GM19468 (cell line): ENCODE data around the gene LIM2.
"Not testable (repeated sequence)": the region's sequence is repeated elsewhere in the genome, so short reads cannot be mapped to it uniquely, and the experiment has no call there.

Source experiments
- ATAC-seq: cut with Tn5 transposase; IDR thresholded peaks from one replicate; pipeline ENCODE4 v1.9.1; 2021; ENCODE audit warnings: mild to moderate bottlenecking, moderate library complexity, moderate number of reproducible peaks; ENCODE audit not compliant: unreplicated experiment; ENCODE audit errors: extremely low read depth

LIM2 gene

DNA sequence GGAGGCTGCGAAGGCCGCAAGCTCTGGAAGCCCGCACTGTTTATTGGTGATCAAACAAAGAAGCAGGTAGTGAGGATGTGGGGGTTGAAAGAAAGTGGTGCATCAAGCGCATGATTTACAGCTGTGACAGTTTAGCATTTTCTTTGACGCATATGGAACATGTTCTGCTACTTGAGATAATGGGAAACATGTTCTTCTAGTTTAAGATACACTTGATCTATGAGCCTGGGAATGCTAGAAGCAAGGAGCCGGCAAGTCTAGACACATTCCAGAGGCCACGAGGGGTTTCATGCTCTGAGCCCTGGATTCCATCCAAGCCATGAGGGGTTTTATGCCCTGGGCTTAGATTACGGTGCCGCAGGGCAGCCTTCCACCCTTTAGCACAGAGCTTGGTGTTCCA lies 9.7 kb upstream of the LIM2 start:
- not testable (repeated sequence) for ATAC-seq

DNA sequence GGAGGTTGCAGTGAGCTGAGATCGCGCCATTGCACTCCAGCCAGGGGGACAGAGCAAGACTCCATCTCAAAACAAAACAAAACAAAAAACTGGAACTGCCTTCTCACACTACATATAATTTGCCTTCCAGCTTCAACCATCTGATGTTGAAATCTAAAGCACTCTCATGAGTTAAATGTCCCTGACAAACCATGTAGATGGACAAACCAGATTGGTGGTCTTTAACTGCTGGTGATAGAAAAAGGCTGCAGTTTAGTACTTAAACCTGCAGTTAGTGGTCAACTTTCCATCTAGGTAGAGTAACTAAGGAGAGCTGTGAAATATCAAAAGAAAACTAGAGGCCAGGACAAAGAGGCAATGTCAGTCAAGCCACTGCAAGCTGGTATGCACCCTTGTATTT lies 8.4 kb upstream of the LIM2 start:
- ATAC-seq, result no peak

DNA sequence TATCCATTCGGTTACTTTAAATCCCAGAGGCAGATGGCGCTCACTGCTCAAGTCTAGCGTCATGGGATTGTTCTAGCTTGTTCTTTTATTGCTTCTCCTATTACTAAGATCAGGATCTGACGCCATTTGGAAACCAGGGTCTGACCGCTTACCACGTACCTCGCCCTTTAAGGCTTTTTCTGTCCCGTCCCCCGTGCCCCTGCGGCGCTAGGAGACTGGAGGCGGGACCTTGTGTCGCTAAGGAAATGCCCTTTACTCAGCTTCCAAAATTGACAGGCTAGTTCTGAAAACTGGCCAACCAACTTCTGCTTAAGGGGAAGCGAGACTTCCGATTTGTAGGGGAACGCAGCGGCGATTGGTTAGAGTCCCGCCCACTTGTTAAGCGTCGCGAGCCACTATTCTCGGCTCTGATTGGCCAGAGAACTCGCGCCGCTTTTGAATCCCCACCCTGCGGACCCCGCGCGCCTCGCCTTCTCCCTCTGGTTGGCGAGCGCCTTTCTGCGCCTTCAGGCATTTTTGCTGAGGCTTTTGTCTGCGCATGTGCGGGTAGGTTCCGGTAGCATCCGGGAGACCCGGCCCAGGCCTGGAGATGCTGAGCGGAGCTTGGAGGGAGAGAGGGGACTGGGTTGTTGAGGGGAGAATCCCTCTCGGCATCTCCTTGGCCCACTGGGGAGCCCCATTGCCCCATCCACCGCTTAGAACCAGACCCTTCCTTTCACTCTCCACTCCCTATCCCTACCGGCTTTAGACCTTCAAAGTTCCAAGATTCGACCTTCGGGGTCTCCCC lies 6.5 kb upstream of the LIM2 start:
- peak; percentile 87 for ATAC-seq

DNA sequence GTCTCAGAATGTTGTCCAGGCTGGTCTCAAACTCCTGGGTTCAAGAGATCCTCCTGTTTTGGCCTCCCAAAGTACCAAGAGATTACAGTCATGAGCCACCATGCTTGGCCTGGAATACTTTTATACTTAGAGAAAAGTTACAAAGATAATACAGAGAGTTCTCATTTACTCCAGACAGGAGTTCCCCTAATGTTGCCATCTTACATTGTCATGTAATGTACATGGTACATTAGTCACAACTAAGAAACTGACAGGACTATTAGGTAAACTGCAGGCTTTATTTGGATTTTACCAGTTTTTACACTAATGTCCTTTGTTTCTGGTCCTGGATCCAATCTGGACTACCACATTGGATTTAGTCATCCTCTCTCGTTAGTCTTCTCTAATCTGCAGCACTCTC lies 4.9 kb upstream of the LIM2 start:
- ATAC-seq, result no peak

DNA sequence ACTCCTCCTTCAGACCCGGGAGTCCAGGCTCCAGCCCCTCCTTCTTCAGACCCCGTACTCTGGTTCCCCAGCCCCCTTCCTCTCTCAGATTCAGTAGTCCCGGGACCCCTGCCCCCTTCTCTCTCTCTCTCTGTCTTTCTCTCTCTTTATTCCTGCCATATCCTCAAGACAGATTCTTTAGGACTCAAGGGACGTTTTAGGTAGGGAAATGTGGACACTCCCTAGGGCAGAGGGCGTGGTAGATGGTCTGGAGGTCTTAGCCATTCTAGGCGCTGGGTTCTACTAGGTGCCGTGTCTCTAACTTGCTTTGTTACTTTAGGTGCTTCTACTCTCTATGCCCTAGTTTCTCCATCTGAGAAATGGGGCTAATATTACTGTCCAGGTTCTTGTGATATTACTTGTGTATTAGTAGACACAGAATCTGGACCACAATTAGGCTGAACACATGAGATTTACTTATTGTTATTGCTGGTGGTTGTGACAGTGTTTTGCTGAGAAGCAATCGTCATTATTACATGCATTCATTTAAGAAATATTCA lies 3.4 kb upstream of the LIM2 start:
- no peak for ATAC-seq

DNA sequence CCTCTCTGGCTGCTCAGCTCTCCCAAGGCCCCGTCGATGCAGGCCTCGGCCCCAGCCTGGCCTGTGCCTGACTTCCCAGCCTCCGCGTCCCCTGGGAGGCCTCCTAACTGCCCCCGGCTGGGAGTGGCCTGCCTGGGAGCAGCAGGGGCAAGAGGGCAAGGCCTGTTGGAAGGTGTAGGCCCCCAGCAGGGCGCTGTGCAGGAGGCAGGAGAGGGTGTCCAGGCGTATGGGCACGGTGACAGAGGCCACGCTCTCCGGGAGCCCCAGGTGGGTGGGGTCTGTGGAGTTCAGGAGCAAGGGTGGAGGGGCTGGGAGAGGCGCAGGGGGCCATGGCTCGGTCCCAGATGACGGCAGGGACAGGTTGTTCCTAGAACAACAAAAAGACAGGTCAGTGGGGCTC lies 1.4 kb upstream of the LIM2 start:
- ATAC-seq, result no peak

DNA sequence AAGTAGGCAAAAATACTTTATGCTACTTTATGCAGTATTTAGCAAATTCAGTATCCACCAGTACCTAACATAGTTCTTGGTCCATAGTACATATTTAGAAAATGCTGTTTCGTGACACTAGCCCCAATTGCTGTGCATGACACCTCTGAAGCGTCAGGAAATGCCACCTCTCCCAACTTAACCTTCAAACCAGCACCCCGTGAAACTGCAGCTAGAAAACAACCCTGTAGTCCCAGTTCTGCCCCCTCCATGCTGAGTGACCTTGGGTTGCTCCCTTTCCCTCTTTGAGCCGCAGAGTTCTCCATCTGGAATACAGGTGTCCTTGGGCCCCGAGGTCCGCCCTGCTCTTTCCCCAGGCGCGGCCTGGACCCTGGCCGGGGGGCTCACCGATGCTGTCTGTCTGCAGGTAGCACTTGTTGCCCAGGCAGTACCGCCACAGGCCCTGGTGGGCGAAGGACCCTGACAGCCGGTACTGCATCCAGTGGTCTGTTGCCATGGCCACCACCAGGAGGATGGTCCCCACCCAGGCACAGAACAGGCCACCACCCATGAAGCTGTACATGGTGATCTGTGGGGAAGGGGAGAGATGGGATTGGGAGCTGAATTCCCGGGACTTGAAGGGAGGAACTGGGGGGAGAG lies 773 bp downstream of the LIM2 start:
- ATAC-seq, result no peak

DNA sequence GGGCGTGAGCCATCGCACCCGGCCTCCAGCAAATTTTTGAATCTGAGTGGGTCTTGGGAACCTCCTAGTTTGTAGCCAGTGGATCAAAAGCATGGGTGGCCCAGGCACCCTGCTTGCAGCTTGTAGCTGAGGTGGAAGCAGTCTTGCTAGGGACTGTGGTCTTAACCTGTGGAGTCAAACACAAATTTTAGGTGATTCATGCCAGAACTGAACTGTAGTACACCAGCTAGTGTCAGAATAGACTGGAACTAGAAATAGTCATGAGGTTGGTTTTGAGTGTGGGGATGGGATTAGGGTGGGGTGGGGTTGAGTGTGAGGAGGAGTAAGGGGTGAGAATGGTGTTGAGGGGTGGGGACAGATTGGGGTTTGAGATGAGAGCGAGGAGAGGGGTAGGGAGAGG lies 5.8 kb downstream of the LIM2 start:
- no peak for ATAC-seq

DNA sequence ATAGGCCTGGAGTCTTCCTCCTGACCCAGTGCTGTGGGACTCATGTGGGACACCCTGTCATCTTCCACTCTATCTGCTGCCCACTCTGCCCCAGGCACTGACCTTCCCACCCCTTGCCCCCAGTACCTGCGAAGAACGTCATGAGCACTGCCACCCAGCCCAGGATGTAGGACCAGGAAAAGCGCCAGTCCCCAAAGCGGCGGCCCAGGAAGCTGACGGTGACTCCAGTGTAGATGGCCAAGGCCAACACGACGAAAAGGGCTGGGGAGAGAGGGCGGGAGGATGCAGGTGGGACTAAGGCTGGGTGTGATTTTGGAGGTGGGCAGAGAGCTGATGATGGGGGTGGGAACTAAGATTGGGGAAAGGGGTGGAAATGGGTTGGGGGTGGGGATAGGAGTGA lies 7.4 kb downstream of the LIM2 start:
- no peak for ATAC-seq

DNA sequence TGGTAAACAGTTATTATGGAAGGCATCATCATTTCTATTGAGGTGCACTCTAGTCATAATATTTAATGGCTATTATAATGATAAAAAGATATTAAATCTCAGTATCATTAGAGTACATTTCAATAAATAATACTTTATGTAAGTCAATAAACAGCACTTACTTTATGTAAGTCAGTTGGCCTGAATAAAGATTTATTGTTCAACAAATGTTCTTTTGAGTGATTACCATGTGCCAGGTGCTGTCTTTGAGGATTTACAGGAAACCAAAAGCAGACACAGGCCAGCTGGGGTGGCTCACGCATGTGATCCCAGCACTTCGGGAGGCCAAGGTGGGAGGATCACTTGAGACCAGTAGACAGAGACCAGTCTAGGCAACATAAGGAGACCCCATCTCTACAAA lies 10.4 kb downstream of the LIM2 start:
- no peak for ATAC-seq

DNA sequence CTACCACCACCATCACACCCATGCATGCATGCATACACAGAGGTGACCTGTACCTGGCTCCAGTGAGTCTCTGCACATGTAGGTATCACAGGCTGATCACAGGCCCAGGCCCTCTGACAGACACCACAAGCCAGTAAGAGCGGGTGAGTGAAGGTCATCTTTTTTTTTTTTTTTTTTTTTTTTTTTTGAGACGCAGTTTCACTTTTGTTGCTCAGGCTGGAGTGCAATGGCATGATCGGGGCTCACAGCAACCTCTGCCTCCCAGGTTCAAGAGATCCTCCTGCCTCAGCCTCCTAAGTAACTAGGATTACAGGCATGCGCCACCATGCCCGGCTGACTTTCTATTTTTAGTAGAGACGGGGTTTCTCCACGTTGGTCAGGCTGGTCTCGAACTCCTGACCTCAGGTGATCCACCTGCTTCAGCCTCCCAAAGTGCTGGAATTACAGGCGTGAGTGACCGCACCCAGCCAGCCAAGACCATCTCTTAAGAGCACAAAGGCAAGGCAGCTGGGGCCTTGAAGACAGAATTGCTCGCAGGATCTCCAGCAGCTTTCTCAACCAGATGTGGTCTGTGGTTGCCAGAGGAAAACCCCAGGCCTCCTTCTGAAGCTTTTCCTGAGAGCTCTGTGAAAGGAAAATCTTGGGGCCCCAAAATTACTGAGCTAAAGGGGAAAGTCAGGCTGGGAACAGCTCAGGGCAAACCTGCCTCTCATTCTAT lies 12.1 kb downstream of the LIM2 start:
- no peak for ATAC-seq

DNA sequence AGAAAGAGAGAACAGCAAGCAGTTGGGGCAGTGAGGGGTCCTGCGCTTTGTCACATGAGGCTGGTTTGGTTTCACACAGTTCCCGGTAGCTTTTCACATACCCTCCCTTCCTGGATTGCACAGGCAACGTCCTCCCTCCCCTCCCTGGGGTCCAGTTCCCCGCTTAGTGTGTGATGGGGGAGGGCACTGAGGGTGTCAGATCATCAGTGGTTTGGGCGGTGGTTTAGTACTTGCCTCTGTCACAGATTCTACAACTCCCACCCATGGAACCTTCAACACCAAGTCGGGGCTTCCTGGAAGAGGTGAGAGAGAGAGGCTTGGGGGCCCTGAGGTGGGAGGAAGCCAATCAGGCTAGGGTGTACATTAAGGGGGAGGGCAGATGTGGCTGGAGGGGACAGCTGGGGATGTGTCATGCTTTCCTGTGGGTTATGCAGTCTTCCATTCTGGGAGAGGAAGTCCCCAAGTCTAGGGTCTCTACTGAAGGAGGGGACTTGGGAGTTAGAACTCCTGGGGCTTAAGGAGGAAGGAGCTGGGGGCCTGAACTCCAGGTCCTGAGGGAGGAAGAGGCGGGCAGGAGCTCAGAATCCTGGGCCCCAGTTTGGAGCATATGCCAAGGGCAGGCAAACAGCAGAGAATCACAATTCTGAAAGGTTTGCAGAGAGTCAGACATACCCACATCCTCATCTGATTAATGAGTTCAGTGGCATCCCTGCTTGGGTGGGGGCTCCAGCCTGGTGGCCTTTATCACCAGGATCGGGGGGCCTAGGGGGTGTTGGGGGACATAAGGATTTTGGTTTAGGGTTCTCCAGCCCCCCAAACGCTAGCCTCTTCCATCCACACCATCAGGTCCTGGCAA lies 14.9 kb downstream of the LIM2 start, which contains the start of gene NKG7:
Gene NKG7 (minus strand): TSS at position 6 of the 856 bp plus-strand sequence. CDS start 119 bp downstream, outside the sequence.
- no peak for ATAC-seq

DNA sequence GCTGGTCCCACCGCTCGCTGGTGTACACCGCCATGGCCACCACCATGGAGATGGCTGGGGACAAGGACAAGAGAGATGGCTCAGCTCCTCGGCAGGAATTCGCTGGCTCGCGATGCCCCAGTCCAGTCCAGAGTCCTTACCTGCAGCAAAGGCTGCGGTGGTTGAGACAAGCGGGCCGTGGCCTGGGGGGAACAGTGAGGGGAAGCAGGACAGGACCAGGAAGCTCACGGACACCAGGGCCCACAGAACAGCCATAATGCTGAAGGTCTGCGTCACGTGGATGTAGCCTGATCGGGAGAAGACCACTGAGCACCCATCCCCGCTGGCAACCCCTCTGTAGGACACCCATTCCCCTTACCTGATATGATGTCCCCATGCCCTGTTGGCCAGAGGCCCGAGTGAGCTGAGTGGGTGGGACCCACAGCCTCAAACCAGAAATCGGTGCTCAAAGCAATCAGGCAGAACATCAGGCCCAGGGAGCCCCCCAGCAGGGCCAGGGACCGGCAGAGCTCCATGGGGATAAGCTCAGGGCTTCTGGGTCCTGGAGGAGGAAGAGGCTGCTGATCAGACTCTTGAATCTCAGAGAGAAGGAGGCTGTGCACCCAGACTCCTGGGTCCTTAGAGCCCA lies 15.6 kb downstream of the LIM2 start:
- no peak for ATAC-seq

DNA sequence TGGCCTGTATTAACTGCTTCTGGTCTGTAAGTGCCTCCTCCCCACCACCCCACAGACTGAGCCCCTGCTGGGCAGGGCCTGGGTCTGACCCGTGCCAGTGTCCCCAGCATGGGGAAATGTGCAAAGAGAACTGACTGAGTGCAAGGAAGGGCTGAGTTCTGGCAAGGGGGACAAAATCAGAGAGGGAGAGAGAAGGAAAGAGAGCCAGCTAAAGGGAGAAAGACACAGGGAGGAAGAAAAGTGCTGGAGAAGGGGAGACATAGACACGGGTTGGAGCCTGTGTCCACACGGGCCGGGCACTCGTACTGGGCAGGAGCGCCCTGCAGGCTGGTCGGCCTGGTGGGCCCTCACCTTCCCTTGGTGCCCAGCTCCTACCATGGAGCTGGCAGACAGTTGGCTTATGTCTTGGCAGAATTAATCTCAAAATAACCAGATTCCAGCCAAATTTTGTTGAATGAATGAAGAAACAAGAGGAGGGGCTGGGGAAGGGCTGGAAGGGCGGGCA lies 16.5 kb downstream of the LIM2 start:
- ATAC-seq, result no peak

DNA sequence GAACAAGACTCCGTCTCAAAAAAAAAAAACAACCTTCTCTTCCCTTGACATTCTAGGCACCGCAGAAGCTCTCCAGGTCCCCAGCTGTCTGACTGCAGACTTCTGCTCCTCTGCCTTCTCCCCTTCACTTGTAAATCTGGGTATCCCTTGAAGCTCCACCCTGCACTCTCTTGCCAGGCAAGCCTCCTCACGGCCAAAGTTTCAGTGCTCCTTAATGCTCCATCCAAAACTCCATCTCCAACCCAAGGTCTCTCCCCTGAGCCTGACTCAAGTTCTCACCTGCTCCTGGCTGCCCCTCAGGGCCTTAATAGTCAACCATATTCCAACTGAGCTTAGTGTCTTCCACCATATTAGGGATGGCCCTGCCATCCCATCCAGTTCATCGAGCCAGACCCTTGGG lies 17.5 kb downstream of the LIM2 start:
- ATAC-seq, result no peak

DNA sequence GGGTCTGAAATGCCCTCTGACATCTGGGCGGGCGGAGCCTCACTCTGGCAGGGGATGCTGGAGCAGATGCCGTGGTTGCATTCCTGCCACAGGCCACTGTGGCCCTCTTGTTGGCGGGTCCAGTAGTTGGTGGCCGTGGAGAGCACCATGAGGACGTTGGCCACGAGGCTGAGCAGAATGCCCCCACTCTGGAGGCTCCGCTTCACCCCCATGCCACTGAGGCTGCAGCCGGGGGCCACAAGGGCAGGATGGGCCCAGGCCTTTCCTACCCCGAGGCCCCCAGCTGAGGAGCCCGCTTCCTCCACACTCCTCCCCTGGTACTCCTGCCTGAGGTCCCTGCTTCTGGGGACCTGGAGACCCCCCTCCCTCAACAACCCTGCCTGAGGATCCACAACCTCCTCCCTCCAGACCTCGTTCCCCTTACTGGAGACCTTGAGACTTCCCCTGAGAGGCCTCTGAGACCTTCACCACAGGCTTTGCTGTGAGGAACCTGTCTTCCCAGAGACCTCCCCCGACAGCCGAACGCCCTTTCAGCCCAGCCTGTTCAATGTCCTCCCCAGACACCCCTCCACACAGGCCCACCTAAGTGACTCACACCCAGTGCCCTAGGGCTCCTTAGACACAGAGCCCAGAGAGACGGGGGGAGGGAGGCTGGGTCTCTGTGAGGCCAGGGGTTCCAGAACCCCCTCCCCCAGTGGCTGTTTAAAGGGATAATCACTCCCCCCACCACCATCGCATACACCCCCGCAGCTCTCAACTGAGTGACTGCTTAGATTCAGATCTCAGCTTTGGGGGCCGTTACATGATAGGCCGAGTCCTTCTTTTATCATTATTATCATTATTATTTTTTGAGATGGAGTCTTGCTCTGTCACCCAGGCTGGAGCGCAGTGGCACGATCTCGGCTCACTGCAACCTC lies 19.1 kb downstream of the LIM2 start, which contains the start of gene CLDND2:
Gene CLDND2 (minus strand): TSS at position 638 of the 917 bp plus-strand sequence. CDS start 426 bp downstream, at position 212.
- no peak for ATAC-seq

DNA sequence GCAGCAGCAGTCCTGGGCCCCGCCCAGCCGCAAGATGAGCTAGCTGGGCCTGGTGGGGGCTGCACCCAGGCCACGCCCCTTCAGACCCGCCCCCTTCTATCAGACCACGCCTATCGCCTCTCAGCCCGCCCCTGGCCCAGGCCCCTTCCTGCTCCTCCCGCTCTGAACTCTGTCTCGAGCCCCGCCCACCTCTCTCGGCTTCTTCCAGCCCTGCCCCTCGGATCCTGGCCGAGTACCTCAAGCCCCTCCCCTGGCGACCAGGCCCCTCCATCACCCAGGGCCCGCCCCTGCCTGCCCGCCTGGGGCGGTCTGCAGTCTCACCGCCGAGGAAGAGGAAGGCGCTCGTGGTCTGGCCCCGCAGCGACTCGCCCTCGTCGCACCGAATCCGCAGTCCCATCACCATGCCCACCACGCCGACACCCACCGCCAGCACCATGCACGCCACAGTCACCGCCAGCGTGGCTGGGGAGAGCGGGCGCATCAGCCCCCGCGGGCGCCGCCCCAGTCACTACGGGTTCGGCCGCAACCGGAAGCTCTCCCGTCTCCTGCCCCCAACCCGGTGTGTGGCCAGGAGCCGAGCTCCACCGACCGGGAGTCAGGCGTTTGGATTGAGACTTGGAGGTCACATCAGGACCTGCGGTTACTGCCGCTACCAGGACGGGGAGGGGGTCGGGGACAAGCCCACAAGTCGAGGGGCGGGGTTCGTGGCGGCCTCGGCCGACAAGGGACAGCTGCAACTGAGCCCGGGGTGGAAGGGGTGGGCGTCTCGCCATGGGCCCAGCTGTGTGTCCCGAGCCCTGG lies 20.0 kb downstream of the LIM2 start:
- peak; percentile 51 for ATAC-seq

DNA sequence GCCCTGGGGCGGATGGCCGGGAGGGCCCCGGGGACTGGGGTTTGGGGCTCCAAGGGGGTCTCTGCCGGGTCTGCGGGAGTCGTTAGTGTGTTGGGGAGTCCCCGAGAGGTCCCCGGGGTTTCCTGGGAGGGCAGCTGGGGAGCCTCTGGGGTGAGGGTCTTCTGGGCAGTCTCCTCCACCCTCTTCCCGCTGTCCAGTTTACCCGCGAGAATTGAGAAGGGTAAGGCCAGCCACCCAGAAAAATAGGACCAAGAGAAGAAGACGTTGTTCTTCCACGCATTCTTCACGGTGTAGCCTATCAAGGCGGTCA lies 20.6 kb downstream of the LIM2 start:
- no peak for ATAC-seq
